ENCODE data around the gene MTERF1. TPM values are rescaled to one million over a fixed set of nuclear protein-coding genes. Genes with fewer than 3 reads are reported as not detected.

The MTERF1 gene
- total and polyA plus RNA-seq, 2 experiments from 2014 or later = 14.5 to 19.7 TPM

DNA sequence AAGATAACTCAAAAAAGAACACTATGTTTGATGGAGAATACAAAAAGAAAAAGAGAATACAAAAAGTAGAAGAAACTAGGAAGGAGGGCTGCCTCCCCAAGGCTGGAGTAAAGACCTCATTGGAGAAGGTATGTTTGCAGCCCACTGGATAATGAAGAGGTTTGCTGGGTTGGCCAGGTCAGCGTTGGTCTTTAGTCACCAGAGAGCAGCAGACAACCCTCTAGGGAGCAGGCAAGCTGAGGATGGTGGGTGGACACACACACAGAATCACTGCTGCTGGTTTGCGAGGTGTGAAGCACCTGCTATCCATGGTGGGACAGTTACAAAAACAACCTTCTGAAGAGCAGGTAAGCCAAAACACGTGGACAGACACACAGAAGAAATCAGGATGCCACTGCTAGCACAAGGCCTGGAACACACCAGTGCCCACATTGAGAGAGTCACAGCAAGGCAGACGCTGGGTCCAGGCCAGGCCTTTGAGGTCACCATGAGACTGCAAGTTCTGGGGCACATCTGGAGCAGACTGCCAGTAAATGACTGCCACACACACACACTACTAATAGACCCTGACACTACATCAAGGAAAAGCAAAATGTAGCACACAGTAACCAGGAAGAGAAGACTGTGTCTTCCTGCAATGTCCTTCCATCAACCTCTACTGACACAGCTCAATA, 43.0 kb downstream of the MTERF1 start:
- H4K20me1 ChIP-seq (replicated peaks; ENCODE audit: insufficient read depth) = no peaks in the 10 kb centered on the region
- no peaks in the 10 kb centered on the region for H3K27me3 ChIP-seq (ENCODE audit: insufficient read depth)
- Mint-ChIP-seq H3K4me1 (peaks cover 12% of the 10 kb centered on the region), H3K36me3 (ENCODE audit: low read depth) (0 out of 3 replicates have a peak, but pooled peaks cover 7% of the 10 kb centered on the region), H3K9me3 (peaks cover 14% of the 10 kb centered on the region), H3K27ac (no peak overlapping the region), H3K4me3 (no peak overlapping the region), H3K27me3 (ENCODE audit: insufficient read depth, low read depth, poor library complexity) (no peaks in the 10 kb centered on the region)
- no peaks in the 10 kb centered on the region for H3F3A ChIP-seq (replicated peaks; ENCODE audit: low read depth)
- DNase-seq (ENCODE audit: low spot score) = no peak
- no peak overlapping the region for H3K4me3 ChIP-seq
- no peak overlapping the region for H2AFZ ChIP-seq
- H3K27ac ChIP-seq (ENCODE audit: low read depth) = no peak overlapping the region
- TF ChIP-seq JUNB (IDR thresholded peaks at IDR 0.05; ENCODE audit: unreplicated experiment) (no peak), ZNF331 (CRISPR knock-in tag; IDR thresholded peaks at IDR 0.05; ENCODE audit: low read depth) (no peak), EZH2 (IDR thresholded peaks at IDR 0.05; ENCODE audit: low read depth, unreplicated experiment) (no peak), STAT1 (IDR thresholded peaks at IDR 0.05; ENCODE audit: unreplicated experiment) (no peak), CREB1 (CRISPR knock-in tag; IDR thresholded peaks at IDR 0.05; ENCODE audit: low read depth) (no peak)
- TF ChIP-seq, protein P1, sequence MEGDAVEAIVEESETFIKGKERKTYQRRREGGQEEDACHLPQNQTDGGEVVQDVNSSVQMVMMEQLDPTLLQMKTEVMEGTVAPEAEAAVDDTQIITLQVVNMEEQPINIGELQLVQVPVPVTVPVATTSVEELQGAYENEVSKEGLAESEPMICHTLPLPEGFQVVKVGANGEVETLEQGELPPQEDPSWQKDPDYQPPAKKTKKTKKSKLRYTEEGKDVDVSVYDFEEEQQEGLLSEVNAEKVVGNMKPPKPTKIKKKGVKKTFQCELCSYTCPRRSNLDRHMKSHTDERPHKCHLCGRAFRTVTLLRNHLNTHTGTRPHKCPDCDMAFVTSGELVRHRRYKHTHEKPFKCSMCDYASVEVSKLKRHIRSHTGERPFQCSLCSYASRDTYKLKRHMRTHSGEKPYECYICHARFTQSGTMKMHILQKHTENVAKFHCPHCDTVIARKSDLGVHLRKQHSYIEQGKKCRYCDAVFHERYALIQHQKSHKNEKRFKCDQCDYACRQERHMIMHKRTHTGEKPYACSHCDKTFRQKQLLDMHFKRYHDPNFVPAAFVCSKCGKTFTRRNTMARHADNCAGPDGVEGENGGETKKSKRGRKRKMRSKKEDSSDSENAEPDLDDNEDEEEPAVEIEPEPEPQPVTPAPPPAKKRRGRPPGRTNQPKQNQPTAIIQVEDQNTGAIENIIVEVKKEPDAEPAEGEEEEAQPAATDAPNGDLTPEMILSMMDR (conservative IDR thresholded peaks at IDR 0.05; ENCODE audit: low read depth in 2 of 2) = 0 out of 4 replicates have a peak, but pooled peaks of 1 of the 2 experiments have one; percentile 9
- TF ChIP-seq, protein P2, sequence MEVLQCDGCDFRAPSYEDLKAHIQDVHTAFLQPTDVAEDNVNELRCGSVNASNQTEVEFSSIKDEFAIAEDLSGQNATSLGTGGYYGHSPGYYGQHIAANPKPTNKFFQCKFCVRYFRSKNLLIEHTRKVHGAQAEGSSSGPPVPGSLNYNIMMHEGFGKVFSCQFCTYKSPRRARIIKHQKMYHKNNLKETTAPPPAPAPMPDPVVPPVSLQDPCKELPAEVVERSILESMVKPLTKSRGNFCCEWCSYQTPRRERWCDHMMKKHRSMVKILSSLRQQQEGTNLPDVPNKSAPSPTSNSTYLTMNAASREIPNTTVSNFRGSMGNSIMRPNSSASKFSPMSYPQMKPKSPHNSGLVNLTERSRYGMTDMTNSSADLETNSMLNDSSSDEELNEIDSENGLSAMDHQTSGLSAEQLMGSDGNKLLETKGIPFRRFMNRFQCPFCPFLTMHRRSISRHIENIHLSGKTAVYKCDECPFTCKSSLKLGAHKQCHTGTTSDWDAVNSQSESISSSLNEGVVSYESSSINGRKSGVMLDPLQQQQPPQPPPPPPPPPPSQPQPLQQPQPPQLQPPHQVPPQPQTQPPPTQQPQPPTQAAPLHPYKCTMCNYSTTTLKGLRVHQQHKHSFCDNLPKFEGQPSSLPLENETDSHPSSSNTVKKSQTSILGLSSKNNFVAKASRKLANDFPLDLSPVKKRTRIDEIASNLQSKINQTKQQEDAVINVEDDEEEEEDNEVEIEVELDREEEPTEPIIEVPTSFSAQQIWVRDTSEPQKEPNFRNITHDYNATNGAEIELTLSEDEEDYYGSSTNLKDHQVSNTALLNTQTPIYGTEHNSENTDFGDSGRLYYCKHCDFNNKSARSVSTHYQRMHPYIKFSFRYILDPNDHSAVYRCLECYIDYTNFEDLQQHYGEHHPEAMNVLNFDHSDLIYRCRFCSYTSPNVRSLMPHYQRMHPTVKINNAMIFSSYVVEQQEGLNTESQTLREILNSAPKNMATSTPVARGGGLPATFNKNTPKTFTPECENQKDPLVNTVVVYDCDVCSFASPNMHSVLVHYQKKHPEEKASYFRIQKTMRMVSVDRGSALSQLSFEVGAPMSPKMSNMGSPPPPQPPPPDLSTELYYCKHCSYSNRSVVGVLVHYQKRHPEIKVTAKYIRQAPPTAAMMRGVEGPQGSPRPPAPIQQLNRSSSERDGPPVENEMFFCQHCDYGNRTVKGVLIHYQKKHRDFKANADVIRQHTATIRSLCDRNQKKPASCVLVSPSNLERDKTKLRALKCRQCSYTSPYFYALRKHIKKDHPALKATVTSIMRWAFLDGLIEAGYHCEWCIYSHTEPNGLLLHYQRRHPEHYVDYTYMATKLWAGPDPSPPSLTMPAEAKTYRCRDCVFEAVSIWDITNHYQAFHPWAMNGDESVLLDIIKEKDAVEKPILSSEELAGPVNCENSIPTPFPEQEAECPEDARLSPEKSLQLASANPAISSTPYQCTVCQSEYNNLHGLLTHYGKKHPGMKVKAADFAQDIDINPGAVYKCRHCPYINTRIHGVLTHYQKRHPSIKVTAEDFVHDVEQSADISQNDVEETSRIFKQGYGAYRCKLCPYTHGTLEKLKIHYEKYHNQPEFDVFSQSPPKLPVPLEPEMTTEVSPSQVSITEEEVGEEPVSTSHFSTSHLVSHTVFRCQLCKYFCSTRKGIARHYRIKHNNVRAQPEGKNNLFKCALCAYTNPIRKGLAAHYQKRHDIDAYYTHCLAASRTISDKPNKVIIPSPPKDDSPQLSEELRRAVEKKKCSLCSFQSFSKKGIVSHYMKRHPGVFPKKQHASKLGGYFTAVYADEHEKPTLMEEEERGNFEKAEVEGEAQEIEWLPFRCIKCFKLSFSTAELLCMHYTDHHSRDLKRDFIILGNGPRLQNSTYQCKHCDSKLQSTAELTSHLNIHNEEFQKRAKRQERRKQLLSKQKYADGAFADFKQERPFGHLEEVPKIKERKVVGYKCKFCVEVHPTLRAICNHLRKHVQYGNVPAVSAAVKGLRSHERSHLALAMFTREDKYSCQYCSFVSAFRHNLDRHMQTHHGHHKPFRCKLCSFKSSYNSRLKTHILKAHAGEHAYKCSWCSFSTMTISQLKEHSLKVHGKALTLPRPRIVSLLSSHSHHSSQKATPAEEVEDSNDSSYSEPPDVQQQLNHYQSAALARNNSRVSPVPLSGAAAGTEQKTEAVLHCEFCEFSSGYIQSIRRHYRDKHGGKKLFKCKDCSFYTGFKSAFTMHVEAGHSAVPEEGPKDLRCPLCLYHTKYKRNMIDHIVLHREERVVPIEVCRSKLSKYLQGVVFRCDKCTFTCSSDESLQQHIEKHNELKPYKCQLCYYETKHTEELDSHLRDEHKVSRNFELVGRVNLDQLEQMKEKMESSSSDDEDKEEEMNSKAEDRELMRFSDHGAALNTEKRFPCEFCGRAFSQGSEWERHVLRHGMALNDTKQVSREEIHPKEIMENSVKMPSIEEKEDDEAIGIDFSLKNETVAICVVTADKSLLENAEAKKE (CRISPR knock-in tag; IDR thresholded peaks at IDR 0.05) = no peak
- TF ChIP-seq, protein P3, sequence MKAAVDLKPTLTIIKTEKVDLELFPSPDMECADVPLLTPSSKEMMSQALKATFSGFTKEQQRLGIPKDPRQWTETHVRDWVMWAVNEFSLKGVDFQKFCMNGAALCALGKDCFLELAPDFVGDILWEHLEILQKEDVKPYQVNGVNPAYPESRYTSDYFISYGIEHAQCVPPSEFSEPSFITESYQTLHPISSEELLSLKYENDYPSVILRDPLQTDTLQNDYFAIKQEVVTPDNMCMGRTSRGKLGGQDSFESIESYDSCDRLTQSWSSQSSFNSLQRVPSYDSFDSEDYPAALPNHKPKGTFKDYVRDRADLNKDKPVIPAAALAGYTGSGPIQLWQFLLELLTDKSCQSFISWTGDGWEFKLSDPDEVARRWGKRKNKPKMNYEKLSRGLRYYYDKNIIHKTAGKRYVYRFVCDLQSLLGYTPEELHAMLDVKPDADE (IDR thresholded peaks at IDR 0.05) = no peak
- ATAC-seq = no peak
- H3K9me2 ChIP-seq (ENCODE audit: insufficient read depth) = no peaks in the 10 kb centered on the region
- H3K79me2 ChIP-seq (replicated peaks; ENCODE audit: insufficient read depth) = no peaks in the 10 kb centered on the region
- H3K36me3 ChIP-seq (ENCODE audit: insufficient read depth) = no peaks in the 10 kb centered on the region
- no peak overlapping the region for H3K4me2 ChIP-seq
- H3K4me1 ChIP-seq (ENCODE audit: insufficient read depth) = 0 out of 2 replicates have a peak, but pooled peaks cover 7% of the 10 kb centered on the region
